Left kidney (tissue), 2 donors: ENCODE measurements around the gene GFY. TPM values are rescaled to one million over a fixed set of nuclear protein-coding genes. Genes with fewer than 3 reads are reported as not detected.
"Not testable (repeated sequence)": the region's sequence is repeated elsewhere in the genome, so short reads cannot be mapped to it uniquely, and the experiment has no call there.

Experiments used
- DNase-seq: peaks from one replicate; pipeline ENCODE4 v3.0.0-alpha.2; 2013
- polyA plus RNA-seq: library from polyadenylated mRNA; unstranded; fragments of 120-200 nt; gene quantifications from one replicate; pipeline ENCODE4 v1.2.1, GENCODE V29; 2013; ENCODE audit not compliant: insufficient read length

Gene GFY
- polyA plus RNA-seq, 1 donor, result not detected

- no peak for DNase-seq
Observed at GRCh38 chr19:49469828-49470614, 44.8 kb downstream of the GFY start.

- no peak for DNase-seq
Observed at GRCh38 chr19:49470615-49470978, 45.4 kb downstream of the GFY start.

- no peak for DNase-seq
Observed at GRCh38 chr19:49472936-49473335, 47.7 kb downstream of the GFY start.

GRCh38 chr19:49473501-49473867 lies 48.3 kb downstream of the GFY start:
- not testable (repeated sequence) for DNase-seq

- DNase-seq, result no peak
Observed at GRCh38 chr19:49473868-49474541, 48.8 kb downstream of the GFY start, which contains the start of gene FLT3LG. Gene FLT3LG, plus strand, starts transcription at chr19:49474215. Its CDS starts 425 bp downstream, at chr19:49474640.

GRCh38 chr19:49474542-49474924 lies 49.3 kb downstream of the GFY start:
- DNase-seq, result no peak

- DNase-seq, result no peak
Observed at GRCh38 chr19:49475191-49475917, 50.2 kb downstream of the GFY start.

- DNase-seq, result no peak
Observed at GRCh38 chr19:49475995-49476880, 51.0 kb downstream of the GFY start.

Other genes with a start within 250 kb of the GFY start
- 5.3 TPM for gene SLC6A16, start 100.2 kb upstream of the GFY start, polyA plus RNA-seq
- 53.3 TPM for gene CD37, start 90.0 kb upstream of the GFY start, polyA plus RNA-seq
- 92.8 TPM for gene TEAD2, start 63.0 kb upstream of the GFY start, polyA plus RNA-seq
- 5.0 TPM for gene DKKL1, start 61.5 kb upstream of the GFY start, polyA plus RNA-seq
- 0.17 TPM for gene KASH5, start 37.1 kb upstream of the GFY start, polyA plus RNA-seq
- not detected for gene PTH2, start 1.9 kb upstream of the GFY start, polyA plus RNA-seq
- 0.43 TPM for gene SLC17A7, start 16.1 kb downstream of the GFY start, polyA plus RNA-seq
- gene PIH1D1, start 26.4 kb downstream of the GFY start, polyA plus RNA-seq, result 91.6 TPM
- 16.6 TPM for gene ALDH16A1, start 27.8 kb downstream of the GFY start, polyA plus RNA-seq
- gene FLT3LG, start 48.8 kb downstream of the GFY start, polyA plus RNA-seq, result 3.3 TPM
- 2,088 TPM for gene RPL13A, start 62.2 kb downstream of the GFY start, polyA plus RNA-seq
- 2,367 TPM for gene RPS11, start 71.0 kb downstream of the GFY start, polyA plus RNA-seq
- gene FCGRT, start 87.3 kb downstream of the GFY start, polyA plus RNA-seq, result 222 TPM
- 14.6 TPM for gene RCN3, start 102.6 kb downstream of the GFY start, polyA plus RNA-seq
- 61.9 TPM for gene NOSIP, start 155.2 kb downstream of the GFY start, polyA plus RNA-seq
- gene PRRG2, start 155.9 kb downstream of the GFY start, polyA plus RNA-seq, result 7.3 TPM
- gene PRR12, start 165.8 kb downstream of the GFY start, polyA plus RNA-seq, result 20.7 TPM
- 16.2 TPM for gene RRAS, start 214.8 kb downstream of the GFY start, polyA plus RNA-seq
- gene SCAF1, start 216.8 kb downstream of the GFY start, polyA plus RNA-seq, result 28.7 TPM
- gene IRF3, start 240.5 kb downstream of the GFY start, polyA plus RNA-seq, result 53.2 TPM
- 20.7 TPM for gene BCL2L12, start 240.5 kb downstream of the GFY start, polyA plus RNA-seq